Cardiac septum (tissue), 1 donor: ENCODE data around the gene DIP2C. TPM values are rescaled to one million over a fixed set of nuclear protein-coding genes. Genes with fewer than 3 reads are reported as not detected.
A peak's percentile ranks its signal among the peaks of the same experiment; 100 is the strongest.
"Not testable (repeated sequence)": the region's sequence is repeated elsewhere in the genome, so short reads cannot be mapped to it uniquely, and the experiment has no call there.

Experiments
- DNase-seq: peaks from one replicate; pipeline ENCODE4 v3.0.0-alpha.2; 2020; ENCODE audit warnings: low spot score
- intact Hi-C: fragments of 100-400 bp; cut with DNase I; formaldehyde crosslinking; loops from one replicate; pipeline ENCODE4 v1.14.0; 2022
- total RNA-seq: library from RNA; stranded (reverse); fragmentation: NEBNext Ultra II Directional; extraction: Animal tissue kit (Norgen Biotek cat#: 25700); gene quantifications from one replicate; pipeline ENCODE4 v1.2.1, GENCODE V29; 2021
- donor health status: DM: no; HTN: no; CAD: no.

DIP2C gene
- total RNA-seq, 1 donor from 2014 or later, result 28.8 TPM

- intact Hi-C loops, result no loop called here
- no peak for DNase-seq
Measured at GRCh38 chr10:634256-634655, 55.2 kb downstream of the DIP2C start.

GRCh38 chr10:633279-634245, 55.9 kb downstream of the DIP2C start:
- intact Hi-C loops, result no loop called here
- no peak for DNase-seq

GRCh38 chr10:632807-633177, 56.7 kb downstream of the DIP2C start:
- intact Hi-C loops, DNase-seq: not testable (repeated sequence)

GRCh38 chr10:632155-632806, 57.2 kb downstream of the DIP2C start:
- intact Hi-C loops, DNase-seq: not testable (repeated sequence)

GRCh38 chr10:631266-631665, 58.2 kb downstream of the DIP2C start:
- intact Hi-C loops, result no loop called here
- DNase-seq, result no peak

GRCh38 chr10:630581-631073, 58.8 kb downstream of the DIP2C start:
- intact Hi-C loops, result no loop called here

GRCh38 chr10:629186-629998, 60.1 kb downstream of the DIP2C start:
- no peak for DNase-seq
- intact Hi-C loops, result no loop called here

More at GRCh38 chr10:630581-631073, 58.8 kb downstream of the DIP2C start:
- DNase-seq, result no peak

- no peak for DNase-seq
- intact Hi-C loops, result no loop called here
Measured at GRCh38 chr10:628386-629045, 61.0 kb downstream of the DIP2C start.

GRCh38 chr10:627032-627992, 62.2 kb downstream of the DIP2C start:
- no peak for DNase-seq
- intact Hi-C loops, result no loop called here

GRCh38 chr10:625751-626711, 63.4 kb downstream of the DIP2C start:
- intact Hi-C loops, result loop anchor here (1.0 kb wide), 1 partner anchor 32 kb away; no protein-coding TSS in a partner anchor
- no peak for DNase-seq

- intact Hi-C loops, result loop anchor here (1.0 kb wide), 1 partner anchor 31 kb away; no protein-coding TSS in a partner anchor
- no peak for DNase-seq
Measured at GRCh38 chr10:625333-625696, 64.2 kb downstream of the DIP2C start.

GRCh38 chr10:624605-625332, 64.7 kb downstream of the DIP2C start:
- DNase-seq, result peak; percentile 88
- intact Hi-C loops, result loop anchor here (1.0 to 5.0 kb wide), 2 partner anchors 30 to 63 kb away; partner anchors contain the start of gene DIP2C

- intact Hi-C loops, result loop anchor here (5.0 kb wide), 1 partner anchor 63 kb away; the partner anchor contains the start of gene DIP2C
- no peak for DNase-seq
Measured at GRCh38 chr10:624312-624604, 65.2 kb downstream of the DIP2C start.

- intact Hi-C loops, result loop anchor here (5.0 kb wide), 1 partner anchor 64 kb away; the partner anchor contains the start of gene DIP2C
Measured at GRCh38 chr10:623477-624311, 65.8 kb downstream of the DIP2C start.

GRCh38 chr10:623014-623413, 66.5 kb downstream of the DIP2C start:
- intact Hi-C loops, result loop anchor here (5.0 kb wide), 1 partner anchor 64 kb away; the partner anchor contains the start of gene DIP2C
- DNase-seq, result no peak

More at GRCh38 chr10:623477-624311, 65.8 kb downstream of the DIP2C start:
- no peak for DNase-seq
